ENCODE data around the gene CALHM1.
A peak's percentile ranks its signal among the peaks of the same experiment; 100 is the strongest.
"Not testable (repeated sequence)": the region's sequence is repeated elsewhere in the genome, so short reads cannot be mapped to it uniquely, and the experiment has no call there.

Gene CALHM1

DNA sequence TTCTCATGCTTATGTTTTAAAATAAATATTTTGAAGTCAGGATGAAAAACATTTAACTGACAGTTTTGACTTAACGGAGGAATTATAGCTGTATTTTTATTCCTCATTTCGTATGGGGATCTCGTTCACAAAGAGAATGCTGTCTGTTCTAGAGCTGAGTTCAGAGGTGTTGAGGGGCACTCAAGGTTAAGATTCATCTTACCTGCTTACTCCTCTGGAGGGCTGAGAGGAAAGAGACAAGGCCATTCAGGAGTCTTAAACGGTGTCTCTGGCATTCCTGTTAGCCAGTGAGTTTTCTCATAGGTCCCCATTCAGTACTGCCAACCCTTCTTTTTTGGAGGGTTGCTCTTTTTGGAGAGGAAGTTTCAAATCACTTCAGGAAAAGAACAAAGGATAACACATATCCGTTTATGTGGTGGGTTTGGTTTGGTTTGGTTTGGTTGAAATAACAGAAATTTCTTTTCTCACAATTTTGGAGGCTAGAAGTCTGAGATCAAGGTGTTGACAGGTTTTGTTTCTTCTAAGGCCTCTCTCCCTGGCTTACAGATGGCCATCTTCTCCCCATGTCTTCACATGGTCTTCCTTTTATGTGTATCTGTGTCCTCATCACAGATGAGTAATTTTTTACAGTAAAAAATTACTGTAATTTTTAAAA is 29.6 kb downstream of the CALHM1 start:
- DNase-seq: no peak

DNA sequence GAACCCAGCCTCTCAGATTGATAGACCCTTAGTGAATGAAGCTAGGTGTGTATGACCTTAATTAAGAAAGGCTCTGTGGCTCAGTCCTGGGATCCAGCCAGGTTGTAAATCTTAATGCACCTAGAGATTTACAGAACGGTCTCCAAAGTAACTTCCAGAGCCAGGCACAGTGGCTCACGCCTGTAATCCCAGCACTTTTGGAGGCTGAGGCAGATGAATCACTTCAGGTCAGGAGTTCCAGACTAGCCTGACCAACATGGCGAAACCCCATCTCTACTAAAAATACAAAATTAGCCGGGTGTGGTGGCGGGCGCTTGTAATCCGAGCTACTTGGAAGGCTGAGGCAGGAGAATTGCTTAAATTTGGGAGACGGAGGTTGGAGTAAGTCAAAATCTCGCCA is 30.8 kb downstream of the CALHM1 start:
- DNase-seq: no peak

DNA sequence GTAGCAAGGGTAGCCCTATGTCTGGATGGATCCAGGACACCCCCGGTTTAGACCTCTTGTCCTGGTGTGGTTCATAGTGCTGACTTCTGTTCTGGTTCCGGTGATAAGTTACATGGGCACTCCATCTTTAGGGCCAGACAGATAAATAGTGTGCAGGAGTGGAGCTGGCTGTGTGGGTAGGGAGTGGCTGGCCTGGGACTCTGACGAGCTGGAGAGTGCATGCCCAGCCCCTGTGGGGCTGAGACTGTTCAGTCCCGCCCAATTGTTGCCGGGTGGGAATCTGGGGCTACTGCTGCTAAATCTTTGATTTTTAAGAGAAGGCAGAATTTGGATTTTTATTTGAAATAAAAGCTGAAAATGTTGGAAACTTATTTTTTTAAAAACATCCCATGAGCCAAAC is 35.0 kb downstream of the CALHM1 start:
- DNase-seq: no peak

DNA sequence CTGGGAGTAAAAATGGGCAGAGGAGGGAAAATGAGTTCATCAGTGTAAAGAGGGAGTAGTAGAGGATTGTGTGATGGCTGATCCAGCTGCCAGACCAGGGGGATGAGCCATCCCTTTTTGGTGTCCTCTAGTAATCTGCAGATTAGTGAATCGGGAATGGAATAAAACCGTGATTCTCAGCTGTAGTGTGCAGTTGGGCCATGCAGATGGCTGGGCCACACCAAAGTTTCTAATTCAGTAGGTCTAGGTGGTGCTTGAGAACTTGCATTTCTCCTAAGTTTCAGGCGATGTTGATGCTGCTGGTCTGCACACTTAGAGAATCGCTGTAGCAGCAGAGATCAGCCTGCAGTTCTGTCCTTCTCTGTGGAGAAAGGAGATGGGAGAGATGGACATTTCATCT is 39.6 kb downstream of the CALHM1 start:
- DNase-seq: no peak

DNA sequence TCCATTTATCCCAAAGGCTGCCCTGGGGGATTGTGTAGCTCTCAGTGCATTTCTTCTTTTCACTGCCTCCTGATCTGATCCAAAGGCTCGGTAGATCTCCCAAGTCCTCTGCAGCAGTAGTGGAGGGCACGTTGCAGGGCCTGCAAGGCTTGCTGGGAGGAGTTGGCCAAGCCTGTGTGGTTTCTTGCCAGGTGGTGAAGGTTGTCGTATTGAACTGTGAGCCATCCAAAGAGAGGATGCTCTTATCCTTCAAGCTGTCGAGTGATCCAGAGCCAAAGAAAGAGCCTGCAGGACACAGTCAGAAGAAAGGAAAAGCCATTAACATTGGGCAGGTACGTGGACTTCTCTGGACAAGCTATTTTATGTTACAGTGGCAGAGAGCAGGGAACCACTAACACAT is 41.1 kb downstream of the CALHM1 start:
- no peak for DNase-seq

DNA sequence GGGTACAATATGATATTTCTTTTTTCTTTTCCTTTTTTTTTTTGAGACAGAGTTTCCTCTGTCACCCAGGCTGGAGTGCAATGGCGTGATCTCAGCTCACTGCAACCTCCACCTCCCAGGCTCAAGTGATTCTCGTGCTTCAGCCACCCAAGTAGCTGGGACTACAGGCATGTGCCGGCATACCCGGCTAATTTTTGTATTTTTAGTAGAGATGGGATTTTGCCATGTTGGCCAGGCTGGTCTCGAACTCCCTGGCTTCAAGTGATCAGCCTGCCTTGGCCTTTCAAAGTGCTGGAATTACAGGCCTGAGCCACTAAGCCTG is 41.6 kb downstream of the CALHM1 start:
- DNase-seq: not testable (repeated sequence)

DNA sequence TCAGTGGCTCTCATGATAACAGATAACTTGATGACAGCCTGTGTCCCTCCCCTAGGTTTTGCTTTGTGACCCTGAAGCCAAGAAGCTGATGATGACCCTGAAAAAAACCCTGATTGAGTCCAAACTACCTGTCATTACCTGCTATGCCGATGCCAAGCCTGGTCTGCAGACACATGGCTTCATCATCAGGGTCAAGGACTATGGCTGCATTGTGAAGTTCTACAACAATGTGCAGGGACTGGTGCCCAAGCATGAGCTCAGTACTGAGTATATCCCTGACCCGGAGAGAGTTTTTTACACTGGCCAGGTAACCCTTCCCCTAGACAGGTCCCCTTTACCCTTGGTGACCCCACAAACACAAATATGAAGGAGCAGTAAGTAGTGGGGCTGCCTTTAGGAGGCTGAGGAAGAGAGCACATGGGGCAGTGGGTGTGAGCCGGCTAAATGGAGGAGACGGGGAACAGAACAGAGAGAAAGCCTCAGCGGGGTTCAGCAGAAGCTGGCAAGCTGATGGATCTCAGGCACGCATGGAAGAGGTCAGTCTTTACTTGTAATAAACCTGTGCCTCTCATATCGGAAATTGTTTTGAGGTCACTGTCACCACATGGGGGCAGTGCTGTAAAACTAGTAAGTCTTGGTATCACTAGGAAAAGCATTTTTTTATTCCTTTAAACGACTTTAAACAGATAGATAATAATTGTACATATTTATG is 42.1 kb downstream of the CALHM1 start:
- DNase-seq: peak; percentile 5

DNA sequence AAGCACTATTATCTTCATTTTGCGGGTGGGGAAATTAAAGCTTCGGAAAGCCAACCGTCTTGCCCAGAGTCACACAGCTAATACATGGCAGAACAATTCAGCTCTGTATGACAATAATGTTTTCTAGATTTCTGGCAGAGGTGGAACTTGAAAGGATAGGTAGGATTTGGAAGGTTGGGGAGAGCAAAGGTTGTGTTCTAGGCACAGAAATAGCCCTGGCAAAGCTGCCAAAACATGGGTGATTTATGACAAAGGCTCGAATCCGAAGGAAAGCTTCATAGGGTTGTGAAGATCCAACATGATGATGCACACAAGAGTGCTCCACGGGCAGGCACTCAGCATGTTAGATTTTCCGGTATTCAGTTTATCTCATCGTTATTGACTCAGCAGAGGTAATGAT is 43.1 kb downstream of the CALHM1 start:
- DNase-seq: no peak

DNA sequence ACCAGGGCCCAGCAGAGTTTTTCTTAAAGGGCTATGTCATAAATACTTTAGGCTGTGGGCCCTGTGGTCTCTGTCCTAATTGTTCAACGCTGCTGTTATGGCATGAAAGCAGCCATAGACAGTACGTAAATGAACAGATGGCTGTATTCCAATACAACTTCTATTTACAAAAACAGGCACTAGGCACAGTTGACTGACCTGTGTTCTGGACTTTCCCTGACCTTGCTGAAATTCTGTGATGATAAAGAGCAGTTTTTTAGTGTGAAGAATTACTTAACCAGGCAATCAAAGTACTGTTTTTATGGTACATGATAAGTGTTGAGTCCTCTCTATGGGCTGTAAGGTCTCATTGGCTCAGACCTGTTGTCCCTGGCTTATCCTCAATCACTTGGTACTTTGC is 45.1 kb downstream of the CALHM1 start:
- DNase-seq: no peak

All from COR-L47 (cell line).